HUES6 (cell line): ENCODE measurements around the gene ARHGAP36.

Experiments
- H3K27ac ChIP-seq: 2 replicates; pipeline ENCODE4 v1.7.0; 2013; ENCODE audit warnings: low read depth, mild to moderate bottlenecking, low read length, inconsistent platforms
- H3K27me3 ChIP-seq: 2 replicates; pipeline ENCODE4 v1.6.1; 2013; ENCODE audit warnings: low read length; ENCODE audit not compliant: control insufficient read depth, insufficient read depth
- H3K36me3 ChIP-seq: 2 replicates; pipeline ENCODE4 v1.6.1; 2013; ENCODE audit warnings: low read length; ENCODE audit not compliant: control insufficient read depth, insufficient read depth
- H3K4me1 ChIP-seq: 2 replicates; pipeline ENCODE4 v1.6.1; 2013; ENCODE audit warnings: low read length; ENCODE audit not compliant: control insufficient read depth, insufficient read depth
- H3K4me3 ChIP-seq: 2 replicates; pipeline ENCODE4 v1.5.1; 2013; ENCODE audit warnings: low read depth, low read length
- H3K9ac ChIP-seq: one replicate; pipeline ENCODE4 v1.6.1; 2013; ENCODE audit warnings: mild to moderate bottlenecking, low read length
- H3K9me3 ChIP-seq: 2 replicates; pipeline ENCODE4 v1.6.1; 2013; ENCODE audit warnings: low read depth, low read length; ENCODE audit not compliant: control insufficient read depth, insufficient read depth

The ARHGAP36 gene

GRCh38 chrX:131054906-131055305 is 3.2 kb upstream of the ARHGAP36 start:
- peaks cover 96% of the 10 kb centered on the region for H3K27me3 ChIP-seq
- no peak overlapping the region for H3K4me3 ChIP-seq
- H3K9me3 ChIP-seq: no peaks in the 10 kb centered on the region
- H3K27ac ChIP-seq: no peak overlapping the region
- H3K9ac ChIP-seq: no peak overlapping the region
- no peaks in the 10 kb centered on the region for H3K36me3 ChIP-seq
- H3K4me1 ChIP-seq: peaks cover 17% of the 10 kb centered on the region

GRCh38 chrX:131057706-131058105 is 440 bp upstream of the ARHGAP36 start:
- no peaks in the 10 kb centered on the region for H3K9me3 ChIP-seq
- H3K4me1 ChIP-seq: peaks cover 19% of the 10 kb centered on the region
- peak overlapping the region; percentile 59 for H3K4me3 ChIP-seq
- no peak overlapping the region for H3K9ac ChIP-seq
- H3K36me3 ChIP-seq: no peaks in the 10 kb centered on the region
- H3K27ac ChIP-seq: no peak overlapping the region
- H3K27me3 ChIP-seq: peaks cover 80% of the 10 kb centered on the region

GRCh38 chrX:131059246-131059645 is 1.1 kb downstream of the ARHGAP36 start:
- no peak overlapping the region for H3K9ac ChIP-seq
- H3K4me3 ChIP-seq: no peak overlapping the region
- H3K27me3 ChIP-seq: peaks cover 77% of the 10 kb centered on the region
- H3K9me3 ChIP-seq: no peaks in the 10 kb centered on the region
- H3K4me1 ChIP-seq: peaks cover 22% of the 10 kb centered on the region
- no peaks in the 10 kb centered on the region for H3K36me3 ChIP-seq
- H3K27ac ChIP-seq: no peak overlapping the region

GRCh38 chrX:131060147-131060546 is 2.0 kb downstream of the ARHGAP36 start:
- no peak overlapping the region for H3K27ac ChIP-seq
- H3K36me3 ChIP-seq: no peaks in the 10 kb centered on the region
- H3K4me1 ChIP-seq: peaks cover 19% of the 10 kb centered on the region
- H3K9me3 ChIP-seq: no peaks in the 10 kb centered on the region
- no peak overlapping the region for H3K9ac ChIP-seq
- H3K4me3 ChIP-seq: no peak overlapping the region
- H3K27me3 ChIP-seq: peaks cover 75% of the 10 kb centered on the region

- H3K4me3 ChIP-seq: no peak overlapping the region
- H3K9ac ChIP-seq: no peak overlapping the region
- H3K4me1 ChIP-seq: peaks cover 28% of the 10 kb centered on the region
- peaks cover 76% of the 10 kb centered on the region for H3K27me3 ChIP-seq
- H3K27ac ChIP-seq: no peak overlapping the region
- no peaks in the 10 kb centered on the region for H3K9me3 ChIP-seq
- no peaks in the 10 kb centered on the region for H3K36me3 ChIP-seq
Measured at GRCh38 chrX:131061306-131061705, 3.2 kb downstream of the ARHGAP36 start.

- no peaks in the 10 kb centered on the region for H3K9me3 ChIP-seq
- H3K4me1 ChIP-seq: peaks cover 37% of the 10 kb centered on the region
- no peak overlapping the region for H3K27ac ChIP-seq
- no peak overlapping the region for H3K9ac ChIP-seq
- H3K36me3 ChIP-seq: no peaks in the 10 kb centered on the region
- no peak overlapping the region for H3K4me3 ChIP-seq
- H3K27me3 ChIP-seq: peaks cover 74% of the 10 kb centered on the region
Measured at GRCh38 chrX:131063613-131064012, 5.5 kb downstream of the ARHGAP36 start.

- H3K27me3 ChIP-seq: peaks cover 75% of the 10 kb centered on the region
- H3K36me3 ChIP-seq: no peaks in the 10 kb centered on the region
- peaks cover 23% of the 10 kb centered on the region; the same call in 1 of the 2 replicates for H3K4me1 ChIP-seq
- no peak overlapping the region for H3K4me3 ChIP-seq
- no peak overlapping the region for H3K27ac ChIP-seq
- no peak overlapping the region for H3K9ac ChIP-seq
- H3K9me3 ChIP-seq: no peaks in the 10 kb centered on the region
Measured at GRCh38 chrX:131066237-131066636, 8.1 kb downstream of the ARHGAP36 start.

GRCh38 chrX:131067216-131067615 is 9.1 kb downstream of the ARHGAP36 start:
- Histone ChIP-seq H3K9ac (peak overlapping the region; percentile 57), H3K27ac (no peak overlapping the region), H3K4me3 (peak overlapping the region; percentile 68), H3K27me3 (peaks cover 85% of the 10 kb centered on the region), H3K36me3 (no peaks in the 10 kb centered on the region), H3K4me1 (peaks cover 23% of the 10 kb centered on the region; the same call in 1 of the 2 replicates), H3K9me3 (no peaks in the 10 kb centered on the region)

GRCh38 chrX:131067846-131068745 is 9.9 kb downstream of the ARHGAP36 start:
- H3K4me3 ChIP-seq: peak overlapping the region; percentile 68
- peaks cover 26% of the 10 kb centered on the region; the same call in 1 of the 2 replicates for H3K4me1 ChIP-seq
- no peak overlapping the region for H3K27ac ChIP-seq
- H3K9me3 ChIP-seq: no peaks in the 10 kb centered on the region
- peaks cover 91% of the 10 kb centered on the region for H3K27me3 ChIP-seq
- H3K9ac ChIP-seq: peak overlapping the region; percentile 57
- no peaks in the 10 kb centered on the region for H3K36me3 ChIP-seq

GRCh38 chrX:131068945-131069719 is 11.0 kb downstream of the ARHGAP36 start:
- H3K27ac ChIP-seq: no peak overlapping the region
- H3K9ac ChIP-seq: no peak overlapping the region
- peaks cover 94% of the 10 kb centered on the region for H3K27me3 ChIP-seq
- H3K4me3 ChIP-seq: peak overlapping the region; percentile 68
- H3K36me3 ChIP-seq: no peaks in the 10 kb centered on the region
- no peaks in the 10 kb centered on the region for H3K9me3 ChIP-seq
- H3K4me1 ChIP-seq: peaks cover 24% of the 10 kb centered on the region; the same call in 1 of the 2 replicates
